Measurements from ENCODE around the gene RASL11A.
"Not testable (repeated sequence)": the region's sequence is repeated elsewhere in the genome, so short reads cannot be mapped to it uniquely, and the experiment has no call there.

Gene RASL11A

DNA sequence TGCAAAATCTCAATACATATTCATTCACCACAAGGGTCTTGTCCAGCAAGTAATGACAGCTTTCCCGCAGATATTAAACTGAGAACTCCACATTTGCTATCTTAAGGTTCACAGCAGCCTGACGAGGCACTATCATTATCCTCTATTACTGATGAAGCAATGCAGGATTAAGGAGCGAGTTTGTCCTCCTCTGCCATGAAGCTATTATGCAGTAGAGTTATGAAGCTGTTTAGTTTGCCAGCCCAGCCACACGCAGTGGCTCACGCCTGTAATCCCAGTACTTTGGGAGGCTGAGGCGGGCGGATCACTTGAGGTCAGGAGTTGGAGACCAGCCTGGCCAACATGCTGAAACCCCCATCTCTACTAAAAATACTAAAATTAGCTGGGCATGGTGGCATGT is 29.8 kb downstream of the RASL11A start:
- DNase-seq (ENCODE audit: low spot score), result not testable (repeated sequence)

DNA sequence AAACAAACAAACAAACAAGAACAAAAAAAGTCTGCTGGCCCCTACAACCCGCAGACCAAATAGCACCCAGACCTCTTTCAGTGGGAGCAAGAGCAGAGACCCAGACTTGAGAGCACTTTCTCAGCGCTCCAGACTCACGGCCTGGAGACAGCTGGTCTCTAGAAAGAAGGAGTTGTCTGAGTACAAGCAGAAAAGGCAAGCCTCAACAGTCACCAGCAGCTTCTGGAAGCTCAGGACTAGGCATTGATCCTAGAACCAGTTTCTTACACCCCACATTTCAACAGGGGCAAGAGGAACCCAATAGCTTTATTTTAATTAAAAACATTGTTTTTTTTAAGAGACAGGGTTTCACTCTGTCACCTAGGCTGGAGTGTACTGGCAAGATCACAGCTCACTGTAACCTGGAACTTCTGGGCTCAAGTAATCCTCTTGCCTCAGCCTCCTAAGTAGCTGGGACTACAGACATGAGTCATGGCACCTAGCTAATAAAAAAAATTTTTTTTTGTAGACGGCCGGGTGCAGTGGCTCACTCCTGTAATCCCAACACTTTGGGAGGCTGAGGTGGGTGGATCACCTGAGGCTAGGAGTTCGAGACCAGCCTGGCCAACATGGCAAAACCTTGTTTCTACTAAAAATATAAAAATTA is 30.4 kb downstream of the RASL11A start:
- no peak for DNase-seq (ENCODE audit: low spot score)

DNA sequence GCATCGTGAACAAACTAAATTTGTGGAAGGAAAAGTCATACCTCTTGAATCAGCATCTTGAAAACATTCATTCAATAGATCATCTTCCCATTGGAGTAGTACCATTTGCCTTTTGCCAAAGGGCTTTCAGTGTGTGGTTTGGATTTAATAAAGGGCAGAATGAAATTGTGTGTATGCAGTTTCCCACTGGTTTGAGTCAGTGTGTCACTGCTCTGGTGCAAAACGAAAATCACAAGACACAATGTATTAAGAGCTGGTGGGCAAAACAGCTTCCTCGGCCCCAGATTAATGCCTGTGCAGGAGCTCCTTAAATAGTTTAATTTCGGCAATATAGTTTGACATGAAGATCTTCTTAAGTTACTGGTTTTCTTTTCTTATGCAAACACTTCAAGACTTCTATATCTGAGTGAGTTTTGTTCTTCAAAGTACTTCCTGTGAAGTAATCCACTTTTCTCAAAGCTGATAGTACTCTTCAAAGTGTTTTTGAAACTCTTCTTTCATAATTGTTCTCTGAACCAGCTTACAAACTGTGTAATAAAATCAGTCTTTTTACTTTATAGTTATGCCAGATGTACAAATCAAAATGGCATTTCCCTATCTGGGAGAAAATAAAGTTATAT is 32.1 kb downstream of the RASL11A start:
- DNase-seq (ENCODE audit: low spot score), result no peak

DNA sequence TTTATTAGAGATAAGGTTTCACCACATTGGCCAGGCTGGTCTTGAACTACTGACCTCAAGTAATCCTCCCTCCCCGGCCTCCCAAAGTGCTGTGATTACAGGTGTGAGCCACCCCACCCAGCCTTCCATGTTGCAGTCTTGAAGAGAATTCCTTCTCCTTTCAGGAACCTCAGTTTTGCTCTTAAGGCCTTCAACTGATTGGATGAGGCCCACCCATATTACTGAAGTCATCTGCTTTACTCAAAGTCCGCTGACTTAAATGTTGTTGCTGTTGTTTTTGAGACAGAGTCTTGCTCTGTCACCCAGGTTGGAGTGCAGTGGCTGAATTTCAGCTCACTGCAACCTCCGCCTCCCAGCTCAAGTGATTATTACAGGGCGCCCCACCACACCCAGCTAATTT is 33.5 kb downstream of the RASL11A start:
- DNase-seq (ENCODE audit: low spot score), result no peak

DNA sequence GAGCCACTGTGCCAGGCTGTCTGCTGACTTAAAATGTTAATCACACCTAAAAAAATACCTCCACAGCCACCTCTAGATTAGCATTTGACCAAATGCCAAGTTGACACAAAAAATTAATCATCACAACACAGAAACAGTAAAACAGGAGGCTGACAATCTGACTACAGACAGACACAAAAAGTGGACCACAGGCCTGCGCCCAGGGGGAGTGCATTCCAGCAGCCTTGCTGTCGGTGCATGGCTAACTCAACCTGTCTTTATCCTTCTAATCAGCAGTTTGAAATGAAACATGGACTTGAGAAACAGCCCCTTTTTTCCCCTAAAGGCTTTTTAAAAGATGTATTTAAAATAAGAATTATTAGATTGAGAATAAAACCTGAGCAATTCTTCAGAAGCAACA is 34.0 kb downstream of the RASL11A start:
- DNase-seq (ENCODE audit: low spot score), result no peak

DNA sequence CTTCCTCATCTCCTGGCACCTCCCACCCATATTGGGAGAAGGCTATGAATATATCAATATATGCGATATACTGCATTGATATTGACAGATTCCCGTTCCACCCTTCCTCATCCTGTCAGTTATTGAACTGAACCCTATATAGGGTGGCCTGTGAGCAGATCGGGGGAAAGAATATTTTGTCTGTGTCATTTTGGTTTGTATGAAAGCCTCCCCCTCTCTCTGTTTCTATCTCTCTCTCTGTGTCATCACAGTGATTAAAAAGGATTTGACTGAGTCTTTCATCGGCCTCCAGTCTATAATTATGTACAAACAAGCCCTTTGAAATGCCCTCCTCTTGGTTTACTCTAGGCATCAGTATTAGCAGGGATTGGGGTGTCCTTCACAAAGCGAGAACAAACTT is 35.7 kb downstream of the RASL11A start:
- DNase-seq (ENCODE audit: low spot score), result no peak

DNA sequence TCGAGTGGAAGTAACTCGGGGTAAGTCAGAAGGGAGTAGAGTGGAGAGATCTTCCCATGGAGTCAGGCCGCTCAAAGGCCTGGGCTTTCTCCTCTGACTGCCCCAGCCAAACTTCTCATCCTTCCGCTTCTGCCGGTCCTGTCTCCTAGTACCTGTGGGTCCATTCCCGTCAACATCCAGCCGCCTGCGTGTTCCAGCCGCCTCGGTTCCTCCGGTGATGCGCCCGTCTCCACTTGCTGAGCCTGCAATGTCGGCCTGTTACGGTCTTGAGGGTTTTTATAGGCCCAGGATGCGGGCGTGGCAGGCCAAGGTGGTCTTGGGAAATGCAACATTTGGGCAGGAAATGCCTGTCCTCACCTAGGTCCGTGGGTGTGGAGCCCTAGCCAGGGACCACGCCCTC is 38.3 kb downstream of the RASL11A start:
- no peak for DNase-seq (ENCODE audit: low spot score)

DNA sequence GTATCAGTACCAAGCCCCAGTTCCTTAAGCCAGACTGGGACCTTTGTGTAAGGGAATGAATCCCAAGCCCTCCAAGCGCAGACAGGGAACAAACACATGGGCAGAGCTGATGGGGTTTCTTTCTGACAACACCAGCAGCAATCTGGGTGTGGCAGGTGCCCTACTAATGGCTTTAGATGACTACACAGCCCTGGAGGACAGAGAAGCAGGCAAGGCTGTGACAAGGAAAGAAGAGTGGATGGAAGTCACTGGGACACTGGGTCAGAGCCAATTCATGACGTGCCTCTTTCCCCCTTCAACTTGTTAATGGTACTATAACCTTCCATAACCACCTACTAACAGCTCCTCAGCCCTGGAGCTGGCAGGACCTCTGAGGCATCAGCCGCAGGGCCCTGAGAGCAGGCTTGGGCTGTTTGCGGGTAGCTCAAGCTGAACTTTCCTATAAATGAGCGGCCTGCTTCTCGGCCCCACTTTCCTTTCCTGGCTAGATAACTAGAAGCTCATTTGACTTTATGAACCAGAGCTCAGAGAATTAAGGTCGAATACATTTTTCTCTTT is 38.9 kb downstream of the RASL11A start:
- no peak for DNase-seq (ENCODE audit: low spot score)

DNA sequence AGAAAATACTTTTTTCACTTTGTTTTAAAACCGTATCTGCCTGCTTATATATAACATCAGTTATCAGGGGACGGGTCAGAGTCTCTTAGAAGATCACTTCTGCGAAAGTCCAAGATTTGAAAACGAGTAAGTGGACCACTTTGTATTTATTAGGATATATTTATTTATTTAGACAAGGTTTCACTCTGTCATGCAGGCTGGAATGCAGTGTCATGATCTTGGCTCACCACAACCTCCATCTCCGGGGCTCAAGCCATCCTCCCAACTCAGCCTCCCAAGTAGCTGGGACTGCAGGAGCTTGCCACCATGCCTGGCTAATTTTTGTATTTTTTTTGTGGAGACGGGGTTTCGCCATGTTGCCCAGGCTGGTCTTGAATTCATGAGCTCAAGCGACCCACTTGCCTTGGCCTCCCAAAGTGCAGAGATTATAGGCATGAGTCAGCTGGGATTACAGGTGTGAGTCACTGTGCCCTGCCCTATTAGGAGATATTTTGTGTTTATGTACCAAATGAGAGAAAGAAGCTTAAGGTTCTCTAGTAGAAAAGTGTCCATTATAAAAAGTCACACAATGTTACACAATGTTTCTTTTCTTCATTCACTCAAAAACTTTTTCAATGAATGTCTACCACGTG is 39.5 kb downstream of the RASL11A start:
- no peak for DNase-seq (ENCODE audit: low spot score)

DNA sequence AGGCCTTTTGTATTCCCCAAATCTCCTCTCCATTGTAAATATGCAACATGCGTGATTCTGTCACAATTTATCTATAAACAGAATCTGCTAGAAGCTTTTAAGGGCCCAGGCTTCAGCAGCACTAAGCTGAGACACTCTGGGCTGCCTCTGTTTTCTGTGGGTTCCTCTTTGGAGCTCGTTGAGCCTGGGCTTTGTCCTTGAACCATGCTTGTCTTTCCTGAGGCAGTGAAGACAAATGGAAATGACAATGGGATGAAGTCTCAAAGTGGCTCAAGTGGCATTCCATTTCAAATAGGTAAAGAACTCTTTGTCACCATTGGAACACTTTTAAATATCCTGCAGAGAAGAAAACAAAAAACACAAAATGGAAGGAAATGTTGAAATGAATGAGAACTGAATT is 40.3 kb downstream of the RASL11A start:
- DNase-seq (ENCODE audit: low spot score), result no peak

DNA sequence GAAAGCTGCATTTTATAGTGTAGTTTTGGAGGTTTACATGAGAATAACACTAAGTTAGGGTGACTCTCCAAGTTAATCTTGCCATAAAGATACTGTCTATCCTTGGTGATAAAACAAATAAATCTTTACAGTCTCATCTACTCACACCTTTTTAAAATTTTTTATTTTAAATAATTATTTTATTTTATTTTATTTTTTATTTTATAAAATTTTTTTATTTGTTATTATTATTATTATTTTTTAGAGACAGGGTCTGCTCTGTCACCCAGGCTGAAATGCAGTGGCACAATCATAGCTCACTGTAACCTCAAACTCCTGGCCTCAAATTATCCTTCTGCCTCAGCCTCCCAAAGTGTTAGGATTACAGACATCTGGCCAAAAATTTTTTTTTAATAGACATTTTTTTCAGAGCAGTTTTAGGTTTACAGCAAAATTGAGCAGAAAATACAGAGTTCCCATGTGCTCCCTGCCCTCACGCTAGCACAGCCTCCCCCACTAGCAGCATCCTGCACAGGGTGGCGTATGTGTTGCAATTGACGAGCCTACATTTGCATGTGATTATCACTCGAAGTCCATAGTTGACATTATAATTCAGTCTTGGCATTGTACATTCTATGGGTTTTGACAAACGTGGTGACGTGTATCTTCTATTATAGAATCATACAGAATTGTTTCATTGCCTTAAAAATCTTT is 41.0 kb downstream of the RASL11A start:
- DNase-seq (ENCODE audit: low spot score), result no peak

DNA sequence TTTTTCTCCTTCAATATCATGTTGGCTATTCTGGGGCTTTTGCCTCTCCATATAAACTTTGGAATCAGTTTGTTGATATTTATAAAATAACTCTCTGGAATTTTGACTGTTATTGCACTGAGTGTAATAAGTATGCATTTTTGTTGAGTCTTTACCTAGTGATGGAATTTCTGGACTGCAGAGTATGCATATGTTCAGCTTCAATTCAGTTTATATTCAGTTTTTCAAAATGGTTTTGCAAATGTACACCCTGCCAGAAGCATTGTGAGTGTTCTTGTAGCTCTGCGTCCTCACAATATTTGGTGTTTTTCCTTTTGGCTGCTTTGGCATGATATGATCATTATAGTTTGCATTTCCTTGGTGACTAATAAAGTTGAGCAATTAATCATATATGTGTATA is 43.1 kb downstream of the RASL11A start:
- no peak for DNase-seq (ENCODE audit: low spot score)

DNA sequence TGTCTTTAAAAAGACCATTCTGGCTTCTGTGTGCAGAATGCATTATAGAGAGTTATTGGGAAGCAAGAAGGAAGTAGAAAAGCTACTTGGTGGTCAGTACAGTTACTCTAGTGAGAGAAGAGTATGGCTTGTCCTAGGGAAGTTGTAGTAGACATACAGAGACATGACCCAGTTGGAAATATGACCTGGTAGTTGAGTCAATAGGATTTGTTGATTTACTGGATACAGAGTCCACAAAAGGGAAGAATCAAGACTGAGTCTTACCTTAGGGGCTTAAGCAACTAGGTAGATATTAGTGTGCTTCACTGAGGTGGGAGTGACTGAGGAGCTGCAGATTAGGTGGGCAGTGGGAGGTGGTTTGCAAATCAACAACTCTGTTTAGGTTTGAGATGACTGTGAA is 48.8 kb downstream of the RASL11A start:
- no peak for DNase-seq (ENCODE audit: low spot score)

DNA sequence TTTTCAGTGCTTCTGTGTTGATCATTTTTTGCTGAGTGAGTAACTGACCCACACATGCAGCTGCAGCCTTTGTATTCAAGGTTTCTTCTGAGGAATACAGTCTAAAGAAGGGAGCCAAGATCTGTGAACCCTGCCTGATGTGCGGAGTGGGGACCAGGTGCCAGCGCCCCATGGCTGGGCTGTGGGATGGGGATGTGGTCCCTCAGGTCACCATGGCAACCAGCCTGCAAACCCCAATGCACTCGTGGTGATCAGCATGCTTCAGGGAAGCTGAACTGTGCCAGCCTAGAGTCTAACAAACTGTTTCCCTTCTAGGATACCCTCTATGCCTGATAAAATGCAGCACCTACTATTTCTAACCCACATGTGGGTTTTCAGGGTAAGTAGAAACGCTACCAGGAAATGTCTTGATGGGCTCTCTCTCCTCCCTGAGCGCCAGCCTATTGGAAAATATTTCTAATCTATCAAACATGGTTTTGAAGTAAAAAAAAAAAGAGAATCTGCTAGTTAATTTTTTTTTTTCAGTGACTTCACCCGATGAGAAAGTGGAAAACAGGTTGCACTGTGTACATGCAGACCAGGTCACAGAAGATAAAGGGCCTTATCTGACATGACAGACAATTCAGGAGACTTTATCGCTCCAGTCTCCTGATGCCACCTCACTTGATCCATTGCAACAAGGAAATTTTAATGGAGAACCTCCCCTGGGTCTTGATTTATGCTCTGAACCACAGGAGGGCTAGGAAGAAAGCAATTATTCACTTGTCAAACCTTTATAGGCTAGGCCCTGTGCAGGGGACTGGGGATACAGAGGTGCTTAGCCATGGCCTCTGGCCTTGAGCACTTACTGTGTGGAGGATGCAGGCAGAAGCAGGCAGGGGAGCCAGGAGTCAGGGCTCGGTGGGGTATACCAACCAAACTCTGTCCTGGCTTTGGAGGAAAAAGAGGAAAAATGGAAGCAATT is 51.1 kb downstream of the RASL11A start:
- no peak for DNase-seq (ENCODE audit: low spot score)

DNA sequence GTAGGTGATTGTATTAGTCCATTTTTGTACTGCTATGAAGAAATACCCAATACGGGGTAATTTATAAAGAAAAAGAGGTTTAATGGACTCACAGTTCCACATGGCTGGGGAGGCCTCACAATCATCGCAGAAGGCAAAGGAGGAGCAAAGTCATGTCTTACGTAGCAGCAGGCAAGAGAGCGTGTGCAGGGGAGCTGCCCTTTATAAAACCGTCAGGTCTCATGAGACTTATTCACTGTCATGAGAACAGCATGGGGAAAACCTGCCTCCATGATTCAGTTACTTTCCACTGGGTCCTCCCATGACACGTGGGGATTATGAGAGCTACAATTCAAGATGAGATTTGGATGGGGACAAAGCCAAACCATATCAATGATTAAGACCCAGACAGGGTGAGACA is 51.8 kb downstream of the RASL11A start:
- not testable (repeated sequence) for DNase-seq (ENCODE audit: low spot score)

Small RNA genes lying within 50 kb of the gene (small RNA-seq; reads per million reads assigned to genes)
- gene SNORA27, result 0 reads per million in 2 experiments
- gene SNORD102, result 0 reads per million in 2 experiments
